AG10803 (cell line): ENCODE data around the gene L3MBTL4.
"Not testable (repeated sequence)": the region's sequence is repeated elsewhere in the genome, so short reads cannot be mapped to it uniquely, and the experiment has no call there.

Experiments
- DNase-seq: peaks from one replicate; pipeline ENCODE4 v3.0.0; 2010; ENCODE audit warnings: low read depth
- H3K4me3 ChIP-seq: 2 replicates; pipeline ENCODE4 v1.5.1; 2011; ENCODE audit warnings: mild to moderate bottlenecking, low read length, control low read depth
- TF ChIP-seq, protein P1 (sequence below): conservative IDR thresholded peaks from 2 replicates; pipeline ENCODE4 v1.5.1; 2011; ENCODE audit warnings: mild to moderate bottlenecking, low read length, control low read depth, inconsistent platforms

L3MBTL4 gene

DNA sequence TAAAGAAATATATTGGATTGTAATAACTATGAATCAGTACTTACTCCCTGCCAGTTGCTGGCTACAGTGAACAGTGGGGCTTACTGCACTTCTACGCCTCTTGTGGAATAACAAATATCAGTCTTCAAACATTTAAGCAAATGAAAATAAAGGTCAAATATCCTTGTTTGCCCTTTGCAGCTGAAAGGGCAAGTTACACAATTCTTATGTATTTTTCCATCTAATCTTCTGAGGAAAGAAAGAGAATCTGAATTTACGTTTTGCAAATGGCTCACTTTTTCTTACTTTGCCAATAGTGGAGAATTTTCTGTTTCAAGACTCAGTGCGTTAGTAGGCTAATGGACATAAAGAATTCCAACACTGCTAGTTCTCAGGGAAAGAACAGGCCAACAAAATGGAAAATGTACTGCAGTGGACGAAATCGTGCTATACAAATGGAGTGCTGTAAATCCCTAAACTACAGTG, 362.2 kb downstream of the L3MBTL4 start:
- TF ChIP-seq, protein P1, sequence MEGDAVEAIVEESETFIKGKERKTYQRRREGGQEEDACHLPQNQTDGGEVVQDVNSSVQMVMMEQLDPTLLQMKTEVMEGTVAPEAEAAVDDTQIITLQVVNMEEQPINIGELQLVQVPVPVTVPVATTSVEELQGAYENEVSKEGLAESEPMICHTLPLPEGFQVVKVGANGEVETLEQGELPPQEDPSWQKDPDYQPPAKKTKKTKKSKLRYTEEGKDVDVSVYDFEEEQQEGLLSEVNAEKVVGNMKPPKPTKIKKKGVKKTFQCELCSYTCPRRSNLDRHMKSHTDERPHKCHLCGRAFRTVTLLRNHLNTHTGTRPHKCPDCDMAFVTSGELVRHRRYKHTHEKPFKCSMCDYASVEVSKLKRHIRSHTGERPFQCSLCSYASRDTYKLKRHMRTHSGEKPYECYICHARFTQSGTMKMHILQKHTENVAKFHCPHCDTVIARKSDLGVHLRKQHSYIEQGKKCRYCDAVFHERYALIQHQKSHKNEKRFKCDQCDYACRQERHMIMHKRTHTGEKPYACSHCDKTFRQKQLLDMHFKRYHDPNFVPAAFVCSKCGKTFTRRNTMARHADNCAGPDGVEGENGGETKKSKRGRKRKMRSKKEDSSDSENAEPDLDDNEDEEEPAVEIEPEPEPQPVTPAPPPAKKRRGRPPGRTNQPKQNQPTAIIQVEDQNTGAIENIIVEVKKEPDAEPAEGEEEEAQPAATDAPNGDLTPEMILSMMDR: no peak
- no peak for DNase-seq
- no peak overlapping the region for H3K4me3 ChIP-seq

DNA sequence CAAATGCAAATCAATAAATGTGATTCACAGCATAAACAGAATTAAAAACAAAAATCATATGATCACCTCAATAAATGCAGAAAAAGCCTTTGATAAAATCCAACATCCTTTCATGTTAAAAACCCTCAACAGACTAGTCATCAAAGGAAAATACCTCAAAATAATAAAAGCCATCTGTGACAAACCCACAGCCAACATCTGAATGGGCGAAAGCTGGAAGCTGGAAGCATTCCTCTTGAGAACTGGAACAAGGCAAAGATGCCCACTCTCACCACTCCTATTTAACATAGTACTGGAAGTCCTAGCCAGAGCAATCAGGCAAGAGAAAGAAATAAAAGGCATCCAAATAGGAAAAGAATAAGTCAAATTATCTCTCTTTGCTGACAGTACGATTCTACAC, 367.1 kb downstream of the L3MBTL4 start:
- not testable (repeated sequence) for DNase-seq, H3K4me3 ChIP-seq

DNA sequence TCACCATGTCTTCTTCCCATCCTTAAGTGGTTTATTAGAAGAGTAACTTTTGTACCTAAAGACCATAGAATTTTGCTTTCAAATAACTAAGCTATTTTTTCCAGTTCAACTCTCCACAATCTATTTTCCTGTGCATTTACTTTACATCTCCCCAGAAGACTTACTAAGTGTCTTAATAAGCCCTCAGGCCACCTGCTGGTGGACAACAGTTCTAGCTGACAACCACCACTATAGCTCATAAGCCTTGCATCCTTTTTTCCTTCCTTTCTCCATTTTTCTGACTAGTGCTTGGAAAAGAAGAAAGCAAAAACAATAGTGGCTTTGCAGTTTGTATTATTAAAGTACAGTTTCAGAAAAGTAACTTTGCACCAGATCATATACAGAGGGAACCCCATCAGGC, 369.9 kb downstream of the L3MBTL4 start:
- TF ChIP-seq, protein P1: peak; percentile 6; the same call in 1 of the 2 replicates
- no peak overlapping the region for H3K4me3 ChIP-seq
- DNase-seq: no peak

DNA sequence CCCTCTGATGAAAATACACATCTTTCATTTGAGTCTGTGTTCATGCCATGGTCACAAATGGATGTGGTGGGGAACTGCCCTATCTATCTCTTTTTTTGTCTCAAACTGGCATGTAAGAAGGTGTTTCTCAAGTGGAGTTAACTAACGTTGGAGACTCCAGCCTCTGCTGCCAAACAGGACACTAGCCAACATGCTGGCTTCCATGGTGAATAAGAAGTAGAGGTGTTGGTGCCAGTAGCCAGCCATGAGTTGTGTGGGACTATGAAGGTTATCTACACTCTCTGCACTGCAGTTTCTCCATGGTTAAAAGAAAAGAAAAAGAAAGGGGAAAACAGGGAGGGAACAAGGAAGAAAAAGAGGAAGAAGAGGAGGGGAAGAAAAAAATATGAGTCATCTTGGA, 370.4 kb downstream of the L3MBTL4 start:
- TF ChIP-seq, protein P1: no peak

DNA sequence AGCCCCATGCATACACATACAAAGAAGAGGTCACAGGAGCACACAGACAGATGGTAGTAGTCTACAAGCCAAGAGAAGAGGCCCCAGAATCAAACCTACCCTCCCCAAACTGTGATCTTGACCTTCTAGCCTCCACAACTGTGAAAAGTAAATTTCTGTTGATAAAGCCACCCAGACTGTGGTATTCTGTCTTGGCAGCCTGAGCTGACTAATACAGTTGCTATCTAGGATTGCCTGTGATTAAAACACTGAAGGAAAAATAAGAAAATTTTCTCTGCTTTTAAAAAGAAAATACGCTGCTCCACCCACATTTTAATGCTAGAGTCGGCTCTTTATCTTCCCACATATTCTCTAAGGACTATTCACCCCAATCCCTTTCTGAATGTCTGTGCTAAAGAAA, 375.7 kb downstream of the L3MBTL4 start:
- H3K4me3 ChIP-seq: no peak overlapping the region
- TF ChIP-seq, protein P1: no peak
- no peak for DNase-seq

More for the DNA sequence above, 370.4 kb downstream of the L3MBTL4 start:
- no peak overlapping the region for H3K4me3 ChIP-seq
- DNase-seq: no peak

DNA sequence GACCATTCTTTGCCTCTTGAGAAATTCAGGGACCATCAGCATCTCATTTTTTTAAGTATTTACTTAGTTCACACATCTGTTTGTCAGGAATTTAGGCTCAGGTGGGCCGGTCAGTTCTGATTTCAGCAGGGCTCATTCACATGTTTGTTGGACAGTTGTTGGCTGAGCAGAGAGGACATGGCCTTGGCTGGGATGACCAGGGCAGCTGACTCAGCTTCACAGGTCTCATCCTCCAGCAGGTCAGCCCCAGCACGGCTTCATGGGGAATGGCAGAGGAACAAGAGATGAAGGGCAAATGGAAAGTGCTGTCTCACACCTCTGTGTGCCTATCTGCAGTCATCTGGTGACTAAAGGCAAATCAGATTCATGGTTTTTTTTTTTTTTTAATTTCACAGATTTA, 383.3 kb downstream of the L3MBTL4 start:
- TF ChIP-seq, protein P1: no peak

DNA sequence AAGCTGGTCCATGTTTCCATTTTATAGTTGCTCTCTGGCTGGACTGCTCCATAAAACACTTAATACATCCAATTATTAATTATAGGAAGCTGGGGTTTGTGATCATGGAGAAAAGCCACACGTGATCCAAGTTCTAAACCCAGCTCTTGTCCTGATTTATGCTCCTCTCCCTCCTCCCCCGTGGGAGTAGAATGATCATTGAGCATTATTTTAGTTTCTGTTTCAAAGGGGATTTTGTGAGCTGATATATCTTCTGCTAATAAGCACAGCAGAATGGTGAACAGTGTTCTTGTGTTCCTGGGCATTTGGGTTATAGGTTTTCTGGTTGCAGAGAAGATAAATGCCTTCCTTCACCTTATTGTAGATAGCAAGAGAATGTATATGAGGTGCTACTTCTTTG, 383.7 kb downstream of the L3MBTL4 start:
- H3K4me3 ChIP-seq: no peak overlapping the region
- DNase-seq: no peak
- TF ChIP-seq, protein P1: no peak

More for the DNA sequence above, 383.3 kb downstream of the L3MBTL4 start:
- no peak overlapping the region for H3K4me3 ChIP-seq
- no peak for DNase-seq

DNA sequence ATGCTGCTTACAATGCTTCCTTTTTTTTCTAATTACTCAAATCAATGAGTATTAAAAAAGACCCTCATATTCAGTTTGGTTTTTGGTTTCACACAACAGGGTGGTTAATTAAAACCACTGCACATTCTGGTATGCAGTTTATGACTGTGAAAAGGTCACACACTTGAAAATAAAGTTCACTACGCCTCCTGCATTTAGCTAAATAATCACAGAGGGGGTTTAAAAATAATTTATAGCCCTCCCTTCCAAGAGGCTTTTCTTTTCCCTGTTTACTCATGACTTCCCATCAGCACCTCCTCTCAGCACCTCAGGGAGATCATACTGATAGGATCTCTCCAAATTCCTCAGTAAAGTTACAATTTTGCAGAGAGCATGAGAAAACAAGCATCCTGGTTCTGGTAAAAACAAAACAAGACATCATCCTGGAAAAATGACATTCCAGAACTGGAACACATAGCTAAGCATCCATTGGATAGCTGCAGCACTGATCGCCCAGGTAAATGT, 389.9 kb downstream of the L3MBTL4 start:
- no peak overlapping the region for H3K4me3 ChIP-seq
- TF ChIP-seq, protein P1: no peak
- no peak for DNase-seq
